GM19035 (cell line): Measurements from ENCODE around the gene SLC30A2.

Source experiments
- ATAC-seq: cut with Tn5 transposase; IDR thresholded peaks from one replicate; pipeline ENCODE4 v1.9.1; 2021; ENCODE audit not compliant: unreplicated experiment

The SLC30A2 gene

GRCh38 chr1:26023826-26024225 lies 22.1 kb downstream of the SLC30A2 start:
- no peak for ATAC-seq

- ATAC-seq, result no peak
Measured at GRCh38 chr1:26023009-26023408, 22.9 kb downstream of the SLC30A2 start.

DNA sequence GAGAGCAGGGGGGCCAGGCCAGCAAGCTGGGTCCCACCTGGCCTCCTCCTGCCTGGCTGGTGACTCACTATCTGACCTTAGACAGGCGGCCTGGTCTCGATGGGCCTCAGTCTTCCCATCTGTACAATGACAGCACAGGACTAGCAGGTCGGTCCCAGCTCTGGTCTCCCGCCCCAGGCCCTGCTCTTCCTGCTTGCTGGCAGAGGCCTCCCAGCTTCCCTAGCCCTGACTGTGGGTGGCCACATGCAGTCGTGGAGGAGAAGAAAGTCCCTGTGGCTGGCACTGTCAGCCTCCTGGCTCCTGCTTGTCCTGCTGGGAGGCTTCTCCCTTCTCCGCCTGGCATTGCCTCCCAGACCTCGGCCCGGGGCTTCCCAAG lies 23.5 kb downstream of the SLC30A2 start:
- ATAC-seq, result no peak

DNA sequence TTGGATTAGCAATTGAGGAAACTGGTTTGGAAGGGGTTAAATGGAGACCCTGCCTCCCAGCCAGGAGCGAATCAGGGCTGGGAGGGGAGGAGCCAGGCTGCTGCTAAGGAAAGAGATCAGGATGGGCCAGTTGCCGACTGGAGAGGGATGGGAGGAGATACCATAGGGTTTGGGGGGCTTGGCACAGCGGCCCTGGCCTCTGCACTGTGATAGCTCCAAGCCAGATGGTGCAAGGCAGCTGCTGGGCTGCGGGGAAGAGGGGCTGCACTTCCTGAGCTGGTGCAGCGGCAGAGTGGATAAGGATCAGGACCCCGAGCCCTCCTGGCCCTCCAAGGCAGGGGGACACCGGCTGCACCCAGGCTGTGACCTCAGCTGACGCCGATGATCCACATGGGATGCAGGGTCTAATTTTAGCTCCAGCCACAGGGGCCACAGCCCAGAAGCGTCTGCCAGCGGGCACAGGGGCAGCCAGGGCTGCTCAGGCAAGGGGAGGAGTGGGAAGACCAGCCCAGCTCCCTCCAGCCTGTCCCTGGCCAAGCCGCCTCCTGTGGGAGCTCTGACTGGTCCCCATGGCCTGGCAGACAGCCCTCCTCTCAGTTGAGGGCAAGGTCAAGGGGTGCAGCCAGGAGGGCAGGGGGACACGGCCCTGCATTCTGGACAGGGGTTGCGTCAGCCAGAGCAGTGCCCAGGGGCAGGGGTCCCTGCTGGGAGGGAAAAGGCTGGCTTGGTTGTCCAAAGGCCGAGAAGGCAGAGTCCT lies 24.1 kb downstream of the SLC30A2 start, which contains the start of gene EXTL1:
TSS of gene EXTL1 (plus strand) at position 129 of the 757 bp plus-strand sequence. CDS start 872 bp downstream, outside the sequence.
- no peak for ATAC-seq

DNA sequence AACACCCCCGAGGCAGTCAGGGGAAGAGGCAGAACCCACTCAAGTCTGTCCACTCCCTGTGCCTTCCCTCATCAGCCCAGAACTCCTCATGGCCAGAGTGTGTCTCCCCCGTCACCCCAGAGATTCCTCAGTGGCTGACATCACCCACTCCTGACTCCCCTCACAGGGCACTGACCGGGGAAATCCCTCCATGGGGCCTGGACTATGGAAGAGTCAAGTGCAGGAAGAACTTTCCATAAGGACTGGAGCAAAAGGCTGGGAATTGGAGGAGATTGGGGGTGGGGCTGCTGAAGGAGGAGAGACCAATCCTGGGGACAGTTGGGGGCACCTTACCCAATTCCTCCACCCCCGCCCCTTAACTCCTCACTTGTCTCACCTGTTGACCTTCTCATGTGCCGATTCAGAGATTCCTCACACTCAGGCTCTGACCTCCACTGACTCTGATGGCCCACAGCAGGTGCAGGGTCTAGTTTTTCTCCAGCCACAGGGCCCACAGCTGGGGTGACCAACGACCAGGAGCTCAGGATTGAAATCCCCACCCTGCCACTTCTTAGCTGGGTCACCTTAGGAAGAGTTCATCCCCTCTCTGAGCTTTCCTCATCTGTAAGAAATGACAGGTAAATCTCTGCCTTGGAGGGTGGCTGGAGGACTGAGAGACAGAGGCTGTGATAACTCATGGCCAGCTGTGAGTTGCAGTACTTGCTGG lies 24.8 kb downstream of the SLC30A2 start:
- ATAC-seq, result no peak

DNA sequence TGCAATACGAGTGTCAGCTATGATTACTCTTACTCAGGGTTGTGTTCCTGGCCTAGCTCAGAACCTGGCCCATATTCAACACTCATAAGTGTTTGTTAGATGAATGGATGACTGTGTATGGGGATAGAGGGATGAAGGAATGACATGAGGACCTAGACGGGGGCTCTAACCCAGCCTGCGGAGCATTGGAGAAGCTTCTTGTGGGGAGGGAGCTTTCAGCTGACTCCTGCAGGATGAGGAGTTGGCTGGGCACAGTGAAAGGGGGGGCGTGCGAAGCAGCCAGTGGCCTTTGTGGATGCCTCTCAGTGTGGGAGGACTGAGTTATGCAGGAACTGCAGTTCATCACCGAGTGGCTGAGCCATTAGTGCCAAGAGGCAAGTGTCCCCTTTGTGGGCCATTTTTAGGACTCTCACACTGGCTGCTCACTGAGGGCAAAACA lies 25.6 kb downstream of the SLC30A2 start:
- ATAC-seq, result no peak

- ATAC-seq, result no peak
Measured at GRCh38 chr1:26019641-26020315, 26.1 kb downstream of the SLC30A2 start.

DNA sequence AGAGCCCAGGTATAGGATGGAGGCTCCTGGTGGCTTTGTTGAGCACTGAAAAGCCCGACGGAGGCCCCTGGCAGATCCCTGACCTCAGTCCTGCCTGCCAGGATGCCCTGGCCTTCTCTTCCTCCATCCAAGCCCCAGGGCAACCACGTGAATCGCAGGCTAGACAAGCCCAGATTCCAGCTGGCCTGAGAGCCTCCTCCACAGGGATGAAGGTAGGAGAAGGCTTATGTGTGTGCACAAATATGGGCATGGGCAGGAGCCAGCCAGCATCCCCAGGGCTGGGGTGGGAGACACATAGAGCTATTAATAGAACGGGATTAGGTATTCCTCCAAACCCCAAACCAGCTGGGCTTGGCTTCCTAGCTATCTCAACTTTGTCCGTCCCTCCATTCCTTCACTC lies 28.3 kb downstream of the SLC30A2 start:
- ATAC-seq, result no peak

DNA sequence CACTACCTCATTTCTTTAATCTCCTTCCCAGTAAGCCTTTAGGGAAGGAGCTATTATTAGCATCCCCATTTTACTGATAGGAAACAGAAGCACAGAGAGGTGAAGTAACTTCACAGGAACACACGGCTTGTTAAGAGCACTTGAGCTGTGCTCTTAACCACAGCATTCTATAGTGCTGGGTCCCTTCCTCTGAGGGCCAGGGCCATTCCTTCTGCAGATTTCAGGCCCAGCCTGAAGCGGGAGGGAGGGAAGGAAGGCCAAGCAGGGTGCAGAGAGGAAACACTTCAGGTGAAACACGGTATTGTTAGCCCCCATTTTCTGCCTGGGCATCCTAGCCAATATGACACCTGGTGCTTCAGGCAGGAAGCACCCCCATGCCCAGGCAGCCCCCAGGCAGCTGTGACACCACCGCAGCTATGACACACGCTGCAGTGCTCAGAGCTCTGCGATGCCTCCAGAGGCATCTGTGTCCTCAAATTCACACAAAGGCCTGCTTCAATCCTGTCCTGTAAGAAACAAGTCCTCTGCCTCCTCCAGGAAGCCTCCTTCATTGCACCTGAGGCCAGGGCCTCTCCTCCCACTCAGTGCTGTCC lies 28.9 kb downstream of the SLC30A2 start:
- ATAC-seq, result no peak

DNA sequence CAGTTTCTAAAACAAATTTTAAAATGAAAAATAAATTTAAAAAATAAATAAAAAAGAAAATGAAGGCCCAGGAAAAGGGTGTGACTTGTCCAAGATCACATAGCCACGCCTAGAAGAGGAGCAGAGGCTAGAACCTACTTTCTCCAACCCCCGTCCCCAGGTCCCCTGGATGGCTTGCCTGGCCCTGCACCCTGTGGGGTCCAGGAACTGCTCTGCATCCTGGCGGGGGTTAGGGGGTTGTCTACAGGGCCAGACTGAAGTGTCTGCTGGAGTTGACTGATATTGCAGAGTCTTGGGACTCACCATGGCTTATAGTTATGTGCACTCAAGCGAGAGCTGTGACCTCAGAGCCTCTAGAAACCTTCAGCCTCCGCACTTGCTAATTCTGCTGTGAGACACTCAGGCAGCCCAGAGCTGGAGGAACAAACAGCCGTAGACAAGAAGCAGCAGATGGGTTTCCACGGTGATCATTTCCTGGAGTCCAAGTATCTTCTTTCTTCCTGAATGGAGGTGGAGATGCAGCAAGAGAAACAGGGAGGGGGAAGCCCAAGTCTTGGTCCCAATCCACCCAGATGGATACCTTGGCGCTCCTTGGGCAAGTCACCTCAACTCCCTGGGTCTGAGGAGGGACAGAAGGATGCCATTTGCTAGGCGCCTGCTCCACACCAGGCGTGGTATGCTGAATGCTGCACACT lies 29.5 kb downstream of the SLC30A2 start:
- ATAC-seq, result no peak

- ATAC-seq, result no peak
Measured at GRCh38 chr1:26015358-26015757, 30.6 kb downstream of the SLC30A2 start.

- ATAC-seq, result no peak
Measured at GRCh38 chr1:26014179-26014578, 31.7 kb downstream of the SLC30A2 start.

GRCh38 chr1:26012864-26013263 lies 33.1 kb downstream of the SLC30A2 start:
- ATAC-seq, result no peak

DNA sequence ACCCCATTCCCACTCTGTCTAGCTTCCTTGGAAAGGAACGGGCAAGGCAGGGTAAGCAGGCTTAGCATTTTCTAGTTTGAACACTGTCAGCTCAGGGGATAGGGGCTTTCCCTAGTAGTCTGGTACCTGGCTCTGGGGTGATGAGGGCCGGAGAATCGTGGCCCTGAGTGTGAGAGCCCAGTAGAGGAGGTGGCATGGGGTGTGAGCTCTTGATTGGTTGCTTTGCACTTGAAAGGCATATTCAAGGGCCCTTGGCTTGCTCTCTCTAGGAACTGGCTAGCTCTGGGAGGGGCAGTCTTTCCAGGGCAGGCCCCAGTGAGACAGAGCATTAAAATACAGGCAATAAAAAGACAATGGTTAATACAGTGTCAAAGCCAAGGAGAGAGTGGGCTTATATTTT lies 35.1 kb downstream of the SLC30A2 start:
- ATAC-seq, result no peak

DNA sequence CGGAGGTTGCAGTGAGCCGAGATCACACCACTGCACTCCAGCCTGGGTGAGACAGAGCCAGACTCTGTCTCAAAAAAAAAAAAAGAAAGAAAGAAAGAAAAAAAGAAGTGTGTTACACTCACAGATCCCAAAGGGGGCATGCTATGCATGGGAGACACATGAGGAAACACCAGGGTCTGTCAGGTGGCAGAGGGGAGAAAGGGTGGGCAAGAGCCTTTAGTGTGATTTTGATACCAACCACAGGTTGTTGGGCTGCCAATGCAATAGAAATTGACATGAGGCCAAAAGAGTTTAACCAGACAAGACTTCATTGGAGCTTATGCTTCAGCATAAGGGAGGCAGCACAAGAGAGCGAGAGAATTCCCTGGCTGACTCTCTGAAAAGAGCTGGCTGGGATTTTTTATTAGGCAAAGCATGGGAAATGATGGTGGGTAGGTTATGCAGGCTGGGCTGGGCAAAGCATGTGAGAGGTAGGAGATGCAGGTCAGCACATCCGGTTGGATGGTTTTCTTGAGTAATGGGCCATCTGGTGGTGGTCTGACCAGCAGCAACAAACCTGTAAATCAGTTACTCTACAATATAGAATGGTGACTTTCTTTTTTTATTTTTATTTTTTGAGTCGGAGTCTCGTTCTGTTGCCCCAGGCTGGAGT lies 36.0 kb downstream of the SLC30A2 start:
- no peak for ATAC-seq

- no peak for ATAC-seq
Measured at GRCh38 chr1:26006710-26007109, 39.2 kb downstream of the SLC30A2 start.

DNA sequence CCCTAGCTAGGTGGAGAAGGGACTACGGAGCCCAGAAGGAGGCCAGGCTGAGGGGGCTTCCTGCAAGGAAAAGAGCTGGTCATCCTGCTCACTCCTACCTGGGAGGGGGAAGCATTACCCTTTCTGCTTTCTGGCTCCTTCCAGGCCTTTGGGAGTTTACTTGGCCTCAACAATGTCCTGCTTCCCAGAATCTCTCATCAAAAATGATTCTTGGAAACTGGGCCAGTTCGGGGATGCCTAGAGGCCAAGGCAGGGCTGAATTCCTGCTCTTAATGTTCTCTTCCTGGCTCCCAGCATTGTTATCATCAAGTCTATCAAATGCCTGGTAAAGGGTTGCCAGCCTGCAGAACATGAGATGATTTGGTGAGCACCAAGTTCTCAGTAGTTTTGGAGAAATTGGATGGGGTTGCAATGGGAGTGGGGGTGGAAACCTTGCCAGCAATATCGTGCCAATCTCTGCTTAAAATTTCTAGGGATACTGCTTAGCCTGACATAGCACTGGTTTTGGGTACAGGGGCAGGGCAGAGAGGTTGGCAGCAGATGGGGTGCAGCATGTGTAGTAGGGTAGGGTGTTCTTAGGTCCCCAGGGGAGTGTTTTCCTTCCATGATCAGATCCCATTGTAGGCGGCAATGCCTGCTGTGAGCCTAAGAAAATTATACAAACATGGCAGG lies 40.3 kb downstream of the SLC30A2 start:
- ATAC-seq, result no peak

DNA sequence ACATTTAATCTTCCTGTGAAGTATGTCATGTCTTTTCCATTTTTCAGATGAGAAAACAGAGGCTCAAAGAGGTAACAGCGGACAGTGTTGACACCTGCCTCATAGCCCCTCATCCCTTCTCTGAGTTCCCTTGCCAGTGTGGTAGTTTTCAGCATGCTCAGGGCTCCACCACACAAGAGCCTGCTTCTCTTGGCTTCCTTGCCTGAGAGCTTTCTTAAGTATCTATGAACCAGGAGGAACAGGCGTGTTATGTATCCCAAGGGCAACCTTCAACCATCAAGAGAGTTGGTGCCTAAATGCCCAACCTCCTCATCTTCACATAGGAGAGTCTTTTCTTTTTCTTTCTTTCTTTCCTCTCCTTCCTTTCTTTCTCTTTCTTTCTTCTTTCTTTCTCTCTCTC lies 42.2 kb downstream of the SLC30A2 start:
- no peak for ATAC-seq

- no peak for ATAC-seq
Measured at GRCh38 chr1:26003262-26003661, 42.7 kb downstream of the SLC30A2 start.
